Activated naive CD8-positive, alpha-beta T cell treated with anti-CD3 and anti-CD28 coated beads, Interleukin-2, amount 50 U/mL, for 24 hours (primary cell): ENCODE data around the gene OLFM3.

Source experiments
- ATAC-seq: fragments of 150-1000 bp; cut with Tn5 transposase; one replicate; pipeline ENCODE4 v1.10.0; 2021
- DNase-seq: peaks from one replicate; pipeline ENCODE4 v3.0.0; 2021
- H3K27ac Mint-ChIP-seq: one replicate; pipeline ENCODE4 v1.8.0; 2021; ENCODE audit warnings: mild to moderate bottlenecking, mixed read lengths
- H3K27me3 Mint-ChIP-seq: one replicate; pipeline ENCODE4 v1.8.0; 2021; ENCODE audit warnings: mixed read lengths
- H3K36me3 Mint-ChIP-seq: one replicate; pipeline ENCODE4 v1.8.0; 2021; ENCODE audit warnings: low read depth, mixed read lengths
- H3K4me1 Mint-ChIP-seq: one replicate; pipeline ENCODE4 v1.8.0; 2021; ENCODE audit warnings: mixed read lengths
- H3K4me3 Mint-ChIP-seq: one replicate; pipeline ENCODE4 v1.8.0; 2021; ENCODE audit warnings: mild to moderate bottlenecking, moderate library complexity, mixed read lengths
- H3K9me3 Mint-ChIP-seq: one replicate; pipeline ENCODE4 v1.8.0; 2021; ENCODE audit warnings: mixed read lengths

The OLFM3 gene

DNA sequence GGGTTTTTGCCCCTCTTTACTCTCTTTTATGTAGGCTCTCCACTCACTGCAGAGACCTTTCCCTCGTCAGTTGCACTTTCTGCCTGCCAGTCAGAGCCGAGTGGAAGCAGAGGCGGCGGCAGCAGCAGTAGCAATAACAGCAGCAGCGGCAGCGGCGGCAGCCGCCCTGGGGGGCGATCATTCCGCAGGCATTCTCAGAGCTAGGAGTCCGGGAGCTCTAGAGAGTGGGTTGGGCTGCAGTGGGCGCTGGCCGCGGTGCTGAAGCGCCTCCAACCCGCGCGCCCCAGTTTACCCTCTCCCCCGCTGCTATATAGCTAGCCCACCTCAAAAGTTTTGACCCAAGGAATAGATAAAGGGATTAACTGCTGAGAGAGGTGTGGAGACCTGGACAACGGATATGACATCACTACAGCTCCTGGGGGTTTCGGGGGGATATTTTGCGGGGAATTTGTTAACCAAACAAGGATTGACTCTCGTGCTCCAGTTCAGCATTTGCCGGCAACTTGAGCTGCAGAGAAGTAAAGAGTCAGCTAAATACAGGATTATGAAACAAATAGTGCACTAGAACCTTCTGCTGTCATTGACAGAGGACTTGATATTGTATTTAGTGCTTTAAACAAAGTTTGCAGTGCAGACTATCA, at the start of gene OLFM3:
Gene OLFM3, minus strand, starts transcription at position 102 of the 641 bp plus-strand sequence.
- Mint-ChIP-seq H3K36me3 (no peaks in the 10 kb centered on the region), H3K27ac (no peak within 1 kb of the TSS), H3K27me3 (peaks cover 13% of the 10 kb centered on the region), H3K9me3 (no peaks in the 10 kb centered on the region), H3K4me1 (no peaks in the 10 kb centered on the region), H3K4me3 (no peak within 1 kb of the TSS)
- DNase-seq (peak; percentile 4), ATAC-seq (no peak)

DNA sequence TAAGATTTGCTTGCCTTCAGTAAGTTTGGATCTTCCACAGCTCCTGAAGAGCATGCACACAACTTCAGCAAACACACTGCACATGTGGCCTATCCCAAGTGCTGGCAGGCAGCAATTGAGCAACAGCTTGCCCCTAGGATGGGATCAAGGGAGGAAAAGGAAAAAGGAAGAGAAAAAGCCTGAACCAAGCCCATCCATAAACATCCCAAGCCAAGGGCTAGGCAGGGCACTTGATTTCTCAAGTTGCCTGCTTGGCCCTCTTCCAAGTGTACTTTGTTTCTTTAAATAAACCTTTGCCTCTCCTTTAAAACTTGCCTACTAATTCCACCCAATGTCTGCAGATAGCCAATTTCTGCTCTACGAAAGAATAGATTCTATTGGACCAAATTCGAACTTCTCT, 49.0 kb upstream of the OLFM3 start:
- ATAC-seq (no peak), DNase-seq (no peak)
- Mint-ChIP-seq H3K9me3 (peaks cover 3% of the 10 kb centered on the region), H3K4me1 (no peaks in the 10 kb centered on the region), H3K4me3 (no peak overlapping the region), H3K27ac (no peak overlapping the region), H3K36me3 (no peaks in the 10 kb centered on the region), H3K27me3 (no peaks in the 10 kb centered on the region)

GRCh38 chr1:102032534-102032933, 35.8 kb upstream of the OLFM3 start:
- DNase-seq (no peak), ATAC-seq (no peak)
- Mint-ChIP-seq H3K27me3 (no peaks in the 10 kb centered on the region), H3K4me1 (no peaks in the 10 kb centered on the region), H3K36me3 (no peaks in the 10 kb centered on the region), H3K27ac (no peak overlapping the region), H3K9me3 (peaks cover 3% of the 10 kb centered on the region), H3K4me3 (no peak overlapping the region)

DNA sequence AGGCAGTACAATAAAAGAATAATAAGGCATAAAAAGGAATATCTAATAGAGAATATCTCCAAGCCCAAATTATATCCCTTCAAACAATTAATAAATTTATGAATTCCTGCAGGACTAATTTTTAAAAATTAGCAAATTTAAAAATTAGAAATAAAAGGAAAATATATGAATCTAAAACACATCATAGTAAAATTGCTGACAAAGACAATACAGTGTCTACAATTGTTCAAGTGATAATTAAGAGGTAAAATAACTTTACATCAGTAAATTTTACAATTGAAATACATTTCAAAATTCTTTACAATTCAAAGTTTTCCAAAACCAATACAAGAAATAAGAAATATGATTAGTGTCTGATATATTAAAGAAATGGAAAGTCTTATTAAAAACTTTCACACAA, 22.8 kb upstream of the OLFM3 start:
- DNase-seq (no peak), ATAC-seq (no peak)
- Mint-ChIP-seq H3K27me3 (no peaks in the 10 kb centered on the region), H3K27ac (no peak overlapping the region), H3K4me3 (no peak overlapping the region), H3K9me3 (peaks cover 10% of the 10 kb centered on the region), H3K36me3 (no peaks in the 10 kb centered on the region), H3K4me1 (no peaks in the 10 kb centered on the region)

- Mint-ChIP-seq H3K4me3 (no peak overlapping the region), H3K9me3 (peaks cover 12% of the 10 kb centered on the region), H3K36me3 (no peaks in the 10 kb centered on the region), H3K27me3 (no peaks in the 10 kb centered on the region), H3K27ac (no peak overlapping the region), H3K4me1 (no peaks in the 10 kb centered on the region)
- no peak for DNase-seq
- ATAC-seq: no peak
These were observed 19.0 kb upstream of the OLFM3 start for GRCh38 chr1:102015728-102016127.

- no peaks in the 10 kb centered on the region for H3K36me3 Mint-ChIP-seq
- H3K4me1 Mint-ChIP-seq: no peaks in the 10 kb centered on the region
- H3K4me3 Mint-ChIP-seq: no peak overlapping the region
- no peak for ATAC-seq
- H3K9me3 Mint-ChIP-seq: peaks cover 10% of the 10 kb centered on the region
- H3K27ac Mint-ChIP-seq: no peak overlapping the region
- no peak for DNase-seq
- H3K27me3 Mint-ChIP-seq: no peaks in the 10 kb centered on the region
These were observed 5.3 kb upstream of the OLFM3 start for GRCh38 chr1:102002057-102002456.

- Mint-ChIP-seq H3K27ac (no peak overlapping the region), H3K4me3 (no peak overlapping the region)
These were observed 561 bp downstream of the OLFM3 start for GRCh38 chr1:101995984-101996745.

DNA sequence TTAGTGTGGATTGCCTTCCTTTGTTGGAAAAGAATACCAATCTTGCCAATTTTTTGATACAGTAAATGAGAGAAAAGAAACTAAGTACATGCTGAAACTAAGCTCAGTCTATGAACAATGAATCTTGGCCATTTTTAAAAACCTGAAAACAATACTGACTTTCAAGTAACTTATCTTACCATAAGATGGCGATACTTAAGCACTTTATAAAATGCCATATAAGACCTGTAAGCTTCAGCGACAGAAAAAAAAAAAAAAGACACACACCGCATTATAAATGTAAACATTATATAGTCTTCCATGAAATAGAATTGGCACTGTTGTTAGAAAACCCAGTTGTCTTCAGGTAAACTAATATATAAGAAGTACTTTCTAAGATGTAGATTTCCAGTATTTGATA, 3.0 kb downstream of the OLFM3 start:
- Mint-ChIP-seq H3K9me3 (no peaks in the 10 kb centered on the region), H3K27me3 (peaks cover 13% of the 10 kb centered on the region), H3K4me3 (no peak overlapping the region), H3K36me3 (no peaks in the 10 kb centered on the region), H3K27ac (no peak overlapping the region), H3K4me1 (no peaks in the 10 kb centered on the region)
- DNase-seq (no peak), ATAC-seq (no peak)

More at GRCh38 chr1:101995984-101996745, 561 bp downstream of the OLFM3 start:
- H3K36me3 Mint-ChIP-seq: no peaks in the 10 kb centered on the region
- DNase-seq: no peak
- no peaks in the 10 kb centered on the region for H3K4me1 Mint-ChIP-seq
- H3K9me3 Mint-ChIP-seq: no peaks in the 10 kb centered on the region
- ATAC-seq: no peak
- peaks cover 13% of the 10 kb centered on the region for H3K27me3 Mint-ChIP-seq

DNA sequence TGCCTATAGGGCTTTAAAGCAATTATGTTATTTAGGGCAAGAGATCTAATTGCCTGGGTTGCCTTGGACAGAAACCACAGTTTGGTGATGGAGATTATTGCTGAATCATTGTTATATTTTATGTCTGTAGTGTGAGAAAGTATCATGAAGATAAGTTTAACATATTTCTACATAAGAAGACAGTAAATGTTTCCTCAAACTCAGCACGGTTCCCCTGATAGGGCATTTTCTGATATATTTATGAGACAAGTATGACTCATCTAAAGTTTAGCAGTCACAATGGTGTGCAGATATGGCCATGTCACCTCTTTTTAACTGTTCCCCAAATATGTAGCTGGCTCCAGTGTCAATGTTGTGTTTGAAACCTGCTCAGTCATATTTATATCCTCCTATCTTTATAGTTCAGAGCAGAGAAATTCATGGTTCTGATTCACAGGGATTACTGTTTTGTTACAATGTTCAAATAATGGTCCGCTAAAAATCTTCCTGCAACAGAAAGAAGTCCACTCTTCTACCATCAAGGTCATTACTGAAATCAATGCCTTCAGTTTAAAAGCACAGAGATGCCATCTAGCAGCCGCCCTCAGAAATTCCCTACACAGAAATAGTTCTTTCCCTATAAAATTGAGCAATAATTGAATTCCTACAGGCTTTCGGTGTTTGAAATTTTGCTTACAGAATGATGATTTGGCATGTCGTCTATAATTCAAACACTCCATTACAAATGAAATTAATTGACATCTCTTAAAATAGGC, 3.7 kb downstream of the OLFM3 start:
- Mint-ChIP-seq H3K9me3 (no peaks in the 10 kb centered on the region), H3K27me3 (peaks cover 13% of the 10 kb centered on the region), H3K4me1 (no peaks in the 10 kb centered on the region), H3K36me3 (no peaks in the 10 kb centered on the region), H3K4me3 (no peak overlapping the region), H3K27ac (no peak overlapping the region)
- ATAC-seq (no peak), DNase-seq (no peak)

DNA sequence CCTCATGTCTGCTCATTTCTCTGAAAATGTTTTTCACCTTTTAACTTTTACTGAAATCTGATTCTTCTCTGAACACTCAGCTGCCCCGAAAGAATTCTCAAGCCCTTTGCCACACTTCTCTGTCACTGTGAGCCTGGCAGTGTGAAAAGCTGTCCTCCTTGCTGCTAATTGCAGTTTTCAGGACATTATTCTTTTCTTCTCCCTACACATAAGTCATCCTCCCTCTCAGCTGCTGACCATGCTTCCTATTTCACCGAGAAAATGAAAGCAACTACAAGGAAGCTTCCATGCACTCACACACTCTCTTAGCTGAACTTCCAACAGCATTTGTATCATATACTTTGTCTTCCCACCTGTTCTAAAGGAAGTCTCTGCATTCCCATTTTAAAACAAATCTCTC, 15.8 kb downstream of the OLFM3 start:
- H3K27ac Mint-ChIP-seq: no peak overlapping the region
- no peaks in the 10 kb centered on the region for H3K4me1 Mint-ChIP-seq

DNA sequence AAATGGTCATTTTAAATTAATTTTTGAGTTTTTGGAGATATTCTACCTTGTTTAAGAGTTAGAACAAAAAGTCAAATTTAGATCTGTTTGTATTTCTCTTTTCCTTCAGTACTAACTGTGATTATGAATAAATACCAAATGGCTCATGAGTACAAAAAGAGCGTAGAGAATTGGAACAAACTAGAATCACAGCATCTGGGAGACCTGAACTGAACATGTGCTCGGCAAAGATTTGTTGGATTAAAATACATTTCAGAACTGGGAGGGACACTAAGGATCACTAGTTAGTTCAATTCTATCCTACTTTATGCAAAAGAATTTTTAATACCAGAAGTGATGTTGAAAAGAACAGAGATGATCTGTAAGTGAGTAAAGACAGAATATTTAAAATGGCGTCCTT, 19.5 kb downstream of the OLFM3 start:
- no peaks in the 10 kb centered on the region for H3K9me3 Mint-ChIP-seq
- no peaks in the 10 kb centered on the region for H3K27me3 Mint-ChIP-seq
- no peak for DNase-seq
- no peak for ATAC-seq
- H3K4me3 Mint-ChIP-seq: no peak overlapping the region
- H3K27ac Mint-ChIP-seq: no peak overlapping the region
- H3K36me3 Mint-ChIP-seq: no peaks in the 10 kb centered on the region
- no peaks in the 10 kb centered on the region for H3K4me1 Mint-ChIP-seq

More for the DNA sequence above, 15.8 kb downstream of the OLFM3 start:
- no peaks in the 10 kb centered on the region for H3K36me3 Mint-ChIP-seq
- no peaks in the 10 kb centered on the region for H3K27me3 Mint-ChIP-seq
- DNase-seq: no peak
- no peaks in the 10 kb centered on the region for H3K9me3 Mint-ChIP-seq
- ATAC-seq: no peak
- no peak overlapping the region for H3K4me3 Mint-ChIP-seq

DNA sequence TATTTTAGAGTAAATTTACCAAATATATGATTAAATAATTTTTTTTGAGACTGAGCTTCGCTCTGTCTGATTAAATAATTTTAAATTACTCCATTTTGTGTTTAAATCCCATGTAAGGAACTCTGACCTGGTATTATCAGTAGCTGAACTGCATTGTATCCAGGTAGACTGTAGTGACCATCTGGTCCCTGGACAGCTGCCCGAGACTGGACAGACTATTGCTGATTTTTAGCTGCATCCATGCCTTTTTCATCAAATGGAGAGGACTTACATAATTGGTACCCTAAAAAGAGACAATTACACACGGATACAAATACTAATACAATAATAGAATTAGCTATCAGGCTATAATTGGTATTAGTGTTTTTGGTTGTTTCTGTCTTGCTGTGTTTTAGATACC, 20.6 kb downstream of the OLFM3 start:
- no peaks in the 10 kb centered on the region for H3K27me3 Mint-ChIP-seq
- H3K9me3 Mint-ChIP-seq: no peaks in the 10 kb centered on the region
- DNase-seq (no peak), ATAC-seq (no peak)
- no peak overlapping the region for H3K27ac Mint-ChIP-seq
- H3K4me3 Mint-ChIP-seq: no peak overlapping the region
- H3K4me1 Mint-ChIP-seq: no peaks in the 10 kb centered on the region
- no peaks in the 10 kb centered on the region for H3K36me3 Mint-ChIP-seq

DNA sequence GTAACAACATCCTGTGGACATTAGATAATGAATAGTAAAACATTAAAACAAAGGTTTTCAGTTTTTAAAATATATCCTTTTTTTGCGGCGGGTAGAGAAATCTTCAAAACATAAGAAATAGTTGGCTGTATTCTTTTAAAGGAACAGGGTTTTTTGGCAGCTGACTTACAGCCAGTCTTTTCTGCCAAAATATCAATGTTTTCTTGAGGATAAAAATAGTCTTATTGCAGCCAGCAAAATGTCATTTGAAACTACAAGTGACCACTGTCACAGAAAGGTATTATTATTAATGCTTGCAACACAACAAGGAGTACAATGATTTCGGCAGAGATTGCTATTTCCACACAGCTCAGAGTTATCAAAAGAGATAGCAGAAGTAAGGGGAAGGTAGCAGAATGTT, 21.4 kb downstream of the OLFM3 start:
- Mint-ChIP-seq H3K27ac (no peak overlapping the region), H3K9me3 (no peaks in the 10 kb centered on the region), H3K36me3 (no peaks in the 10 kb centered on the region), H3K4me1 (no peaks in the 10 kb centered on the region), H3K27me3 (no peaks in the 10 kb centered on the region), H3K4me3 (no peak overlapping the region)
- ATAC-seq (no peak), DNase-seq (no peak)

GRCh38 chr1:101974599-101975274, 22.0 kb downstream of the OLFM3 start:
- ATAC-seq (no peak), DNase-seq (no peak)
- H3K27me3 Mint-ChIP-seq: no peaks in the 10 kb centered on the region
- H3K4me3 Mint-ChIP-seq: no peak overlapping the region
- no peaks in the 10 kb centered on the region for H3K36me3 Mint-ChIP-seq
- H3K27ac Mint-ChIP-seq: no peak overlapping the region
- H3K4me1 Mint-ChIP-seq: no peaks in the 10 kb centered on the region
- no peaks in the 10 kb centered on the region for H3K9me3 Mint-ChIP-seq
